ENCODE measurements around the gene TTLL6.

The TTLL6 gene

GRCh38 chr17:48787828-48788227 is 29.2 kb downstream of the TTLL6 start:
- TF ChIP-seq CTCF (IDR thresholded peaks at IDR 0.05; ENCODE audit: low read depth, low read length), result no peak
- no peak for DNase-seq (ENCODE audit: low read depth in 2 of 2)
- H3K4me3 ChIP-seq (replicated peaks in 1 of 2; ENCODE audit: low read depth in 2 of 2, low read length in 2 of 2), result no peak overlapping the region

- no peak overlapping the region for H3K4me3 ChIP-seq (replicated peaks in 1 of 2; ENCODE audit: low read depth in 2 of 2, low read length in 2 of 2)
- no peak for TF ChIP-seq CTCF (IDR thresholded peaks at IDR 0.05; ENCODE audit: low read depth, low read length)
- no peak for DNase-seq (ENCODE audit: low read depth in 2 of 2)
Observed at GRCh38 chr17:48779421-48779820, 37.6 kb downstream of the TTLL6 start.

- TF ChIP-seq CTCF (IDR thresholded peaks at IDR 0.05; ENCODE audit: low read depth, low read length), result no peak
- no peak for DNase-seq (ENCODE audit: low read depth in 2 of 2)
- H3K4me3 ChIP-seq (replicated peaks in 1 of 2; ENCODE audit: low read depth in 2 of 2, low read length in 2 of 2), result no peak overlapping the region
Observed at GRCh38 chr17:48776602-48777001, 40.4 kb downstream of the TTLL6 start.

- no peak overlapping the region for H3K4me3 ChIP-seq (replicated peaks in 1 of 2; ENCODE audit: low read depth in 2 of 2, low read length in 2 of 2)
- no peak for DNase-seq (ENCODE audit: low read depth in 2 of 2)
- TF ChIP-seq CTCF (IDR thresholded peaks at IDR 0.05; ENCODE audit: low read depth, low read length), result no peak
Observed at GRCh38 chr17:48773245-48773644, 43.8 kb downstream of the TTLL6 start.

- no peak for DNase-seq (ENCODE audit: low read depth in 2 of 2)
- no peak for TF ChIP-seq CTCF (IDR thresholded peaks at IDR 0.05; ENCODE audit: low read depth, low read length)
- H3K4me3 ChIP-seq (replicated peaks in 1 of 2; ENCODE audit: low read depth in 2 of 2, low read length in 2 of 2), result no peak overlapping the region
Observed at GRCh38 chr17:48770954-48771353, 46.1 kb downstream of the TTLL6 start.

- H3K4me3 ChIP-seq (replicated peaks in 1 of 2; ENCODE audit: low read depth in 2 of 2, low read length in 2 of 2), result no peak overlapping the region
- no peak for TF ChIP-seq CTCF (IDR thresholded peaks at IDR 0.05; ENCODE audit: low read depth, low read length)
- DNase-seq (ENCODE audit: low read depth in 2 of 2), result no peak
Observed at GRCh38 chr17:48769009-48769675, 47.9 kb downstream of the TTLL6 start.

- H3K4me3 ChIP-seq (replicated peaks in 1 of 2; ENCODE audit: low read depth in 2 of 2, low read length in 2 of 2), result no peak overlapping the region
- no peak for DNase-seq (ENCODE audit: low read depth in 2 of 2)
- no peak for TF ChIP-seq CTCF (IDR thresholded peaks at IDR 0.05; ENCODE audit: low read depth, low read length)
Observed at GRCh38 chr17:48767263-48767774, 49.7 kb downstream of the TTLL6 start.

All from cardiac fibroblast (primary cell).